ENCODE data around the gene PGR.
A peak's percentile ranks its signal among the peaks of the same experiment; 100 is the strongest.

PGR gene

GRCh38 chr11:101129203-101129943 is at the start of gene PGR:
PGR (minus strand) TSS chr11:101129813; CDS start chr11:101129070, 743 bp downstream.
- TF ChIP-seq MAX (IDR thresholded peaks at IDR 0.05) (0 out of 2 replicates have a peak, but pooled peaks have one; percentile 11), TCF12 (IDR thresholded peaks at IDR 0.05; ENCODE audit: low read depth) (no peak), CREB1 (IDR thresholded peaks at IDR 0.05; ENCODE audit: low read depth) (no peak)
- TF ChIP-seq, protein P1, sequence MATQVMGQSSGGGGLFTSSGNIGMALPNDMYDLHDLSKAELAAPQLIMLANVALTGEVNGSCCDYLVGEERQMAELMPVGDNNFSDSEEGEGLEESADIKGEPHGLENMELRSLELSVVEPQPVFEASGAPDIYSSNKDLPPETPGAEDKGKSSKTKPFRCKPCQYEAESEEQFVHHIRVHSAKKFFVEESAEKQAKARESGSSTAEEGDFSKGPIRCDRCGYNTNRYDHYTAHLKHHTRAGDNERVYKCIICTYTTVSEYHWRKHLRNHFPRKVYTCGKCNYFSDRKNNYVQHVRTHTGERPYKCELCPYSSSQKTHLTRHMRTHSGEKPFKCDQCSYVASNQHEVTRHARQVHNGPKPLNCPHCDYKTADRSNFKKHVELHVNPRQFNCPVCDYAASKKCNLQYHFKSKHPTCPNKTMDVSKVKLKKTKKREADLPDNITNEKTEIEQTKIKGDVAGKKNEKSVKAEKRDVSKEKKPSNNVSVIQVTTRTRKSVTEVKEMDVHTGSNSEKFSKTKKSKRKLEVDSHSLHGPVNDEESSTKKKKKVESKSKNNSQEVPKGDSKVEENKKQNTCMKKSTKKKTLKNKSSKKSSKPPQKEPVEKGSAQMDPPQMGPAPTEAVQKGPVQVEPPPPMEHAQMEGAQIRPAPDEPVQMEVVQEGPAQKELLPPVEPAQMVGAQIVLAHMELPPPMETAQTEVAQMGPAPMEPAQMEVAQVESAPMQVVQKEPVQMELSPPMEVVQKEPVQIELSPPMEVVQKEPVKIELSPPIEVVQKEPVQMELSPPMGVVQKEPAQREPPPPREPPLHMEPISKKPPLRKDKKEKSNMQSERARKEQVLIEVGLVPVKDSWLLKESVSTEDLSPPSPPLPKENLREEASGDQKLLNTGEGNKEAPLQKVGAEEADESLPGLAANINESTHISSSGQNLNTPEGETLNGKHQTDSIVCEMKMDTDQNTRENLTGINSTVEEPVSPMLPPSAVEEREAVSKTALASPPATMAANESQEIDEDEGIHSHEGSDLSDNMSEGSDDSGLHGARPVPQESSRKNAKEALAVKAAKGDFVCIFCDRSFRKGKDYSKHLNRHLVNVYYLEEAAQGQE (IDR thresholded peaks at IDR 0.05; ENCODE audit: low read depth): peak; percentile 31; the same call in 1 of the 2 replicates

DNA sequence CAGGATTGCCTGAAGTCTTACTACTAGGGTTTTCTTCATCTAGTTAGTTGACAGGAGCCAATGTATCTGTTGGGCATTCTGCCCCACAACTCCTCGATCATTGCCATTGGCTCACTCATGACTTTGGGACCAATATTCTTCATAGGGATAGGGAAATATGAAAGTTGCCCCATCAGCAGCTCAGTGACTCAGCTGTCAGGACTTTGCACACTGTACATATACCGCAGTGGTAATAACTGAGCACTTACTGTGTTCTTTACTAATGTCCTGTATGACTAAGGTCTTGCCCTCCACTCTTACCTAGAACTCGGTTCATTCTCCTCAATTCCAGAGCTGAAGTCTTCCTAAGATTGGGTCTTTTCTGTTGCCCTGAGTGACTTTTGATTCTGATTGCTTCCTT is 46.8 kb upstream of the PGR start:
- TF ChIP-seq RAD21 (IDR thresholded peaks at IDR 0.05; ENCODE audit: low read depth) (no peak), NFIC (IDR thresholded peaks at IDR 0.05) (no peak), YY1 (IDR thresholded peaks at IDR 0.05; ENCODE audit: low read depth) (no peak), EGR1 (IDR thresholded peaks at IDR 0.05) (no peak), EP300 (IDR thresholded peaks at IDR 0.05; ENCODE audit: borderline replicate concordance) (no peak), CEBPB (IDR thresholded peaks at IDR 0.05) (no peak), ZBTB7A (IDR thresholded peaks at IDR 0.05; ENCODE audit: low read depth) (no peak), TEAD4 (IDR thresholded peaks at IDR 0.05) (no peak), TAF1 (IDR thresholded peaks at IDR 0.05; ENCODE audit: low read depth) (no peak), MAX (IDR thresholded peaks at IDR 0.05) (no peak), CREB1 (IDR thresholded peaks at IDR 0.05; ENCODE audit: low read depth) (no peak), TCF12 (IDR thresholded peaks at IDR 0.05; ENCODE audit: low read depth) (no peak), FOXM1 (IDR thresholded peaks at IDR 0.05; ENCODE audit: borderline replicate concordance, low read depth) (no peak)
- TF ChIP-seq, protein P1 (IDR thresholded peaks at IDR 0.05; ENCODE audit: low read depth): no peak
- TF ChIP-seq, protein P2, sequence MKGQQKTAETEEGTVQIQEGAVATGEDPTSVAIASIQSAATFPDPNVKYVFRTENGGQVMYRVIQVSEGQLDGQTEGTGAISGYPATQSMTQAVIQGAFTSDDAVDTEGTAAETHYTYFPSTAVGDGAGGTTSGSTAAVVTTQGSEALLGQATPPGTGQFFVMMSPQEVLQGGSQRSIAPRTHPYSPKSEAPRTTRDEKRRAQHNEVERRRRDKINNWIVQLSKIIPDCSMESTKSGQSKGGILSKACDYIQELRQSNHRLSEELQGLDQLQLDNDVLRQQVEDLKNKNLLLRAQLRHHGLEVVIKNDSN (IDR thresholded peaks at IDR 0.05): no peak

GRCh38 chr11:101169944-101170343 is 40.3 kb upstream of the PGR start:
- TF ChIP-seq ZBTB7A (IDR thresholded peaks at IDR 0.05; ENCODE audit: low read depth) (no peak), YY1 (IDR thresholded peaks at IDR 0.05; ENCODE audit: low read depth) (no peak), EP300 (IDR thresholded peaks at IDR 0.05; ENCODE audit: borderline replicate concordance) (no peak), TEAD4 (IDR thresholded peaks at IDR 0.05) (no peak), TAF1 (IDR thresholded peaks at IDR 0.05; ENCODE audit: low read depth) (no peak), CEBPB (IDR thresholded peaks at IDR 0.05) (no peak), RAD21 (IDR thresholded peaks at IDR 0.05; ENCODE audit: low read depth) (no peak), FOXM1 (IDR thresholded peaks at IDR 0.05; ENCODE audit: borderline replicate concordance, low read depth) (no peak), MAX (IDR thresholded peaks at IDR 0.05) (no peak), CREB1 (IDR thresholded peaks at IDR 0.05; ENCODE audit: low read depth) (no peak), EGR1 (IDR thresholded peaks at IDR 0.05) (no peak), TCF12 (IDR thresholded peaks at IDR 0.05; ENCODE audit: low read depth) (no peak), NFIC (IDR thresholded peaks at IDR 0.05) (no peak)
- TF ChIP-seq, protein P1 (IDR thresholded peaks at IDR 0.05; ENCODE audit: low read depth): no peak
- TF ChIP-seq, protein P2 (IDR thresholded peaks at IDR 0.05): no peak

- TF ChIP-seq RAD21 (IDR thresholded peaks at IDR 0.05; ENCODE audit: low read depth): peak; percentile 13; the same call in 1 of the 2 replicates
- no peak for TF ChIP-seq MAX (IDR thresholded peaks at IDR 0.05)
Measured at GRCh38 chr11:101166038-101166437, 36.4 kb upstream of the PGR start.

Data from Ishikawa (cell line).